Measurements from ENCODE around the gene TOB1.

- TF ChIP-seq CTCF (IDR thresholded peaks at IDR 0.05) (no peak), POLR2A (IDR thresholded peaks at IDR 0.05) (no peak)
Observed at GRCh38 chr17:50844117-50844700, 21.9 kb downstream of the TOB1 start.
